Motor neuron (in vitro differentiated cells): Measurements from ENCODE around the gene ABR. TPM values are rescaled to one million over a fixed set of nuclear protein-coding genes. Genes with fewer than 3 reads are reported as not detected.
"Not testable (repeated sequence)": the region's sequence is repeated elsewhere in the genome, so short reads cannot be mapped to it uniquely, and the experiment has no call there.

Source experiments
- ATAC-seq, 8 experiments: fragments of 200-7000 bp; cut with Tn5 transposase; replicated peaks in 6 of 8; 2 replicates each; pipeline ENCODE4 v1.8.0; 2021; ENCODE audit warnings: mild to moderate bottlenecking in 8 of 8, moderate library complexity in 8 of 8
- H3K27ac ChIP-seq, 2 donors: fragments of 250-450 bp; sonication (Bioruptor Pico); 2 replicates each; pipeline ENCODE4 v1.9.0; 2021; ENCODE audit warnings: antibody characterized with exemption in 2 of 2, mild to moderate bottlenecking in 2 of 2, moderate library complexity in 1 of 2
- H3K4me1 ChIP-seq, 2 donors: fragments of 250-450 bp; sonication (Bioruptor Pico); replicated peaks in 1 of 2; 2 replicates each; pipeline ENCODE4 v1.6.1; 2021; ENCODE audit warnings: antibody characterized with exemption in 2 of 2, mild to moderate bottlenecking in 2 of 2, moderate library complexity in 1 of 2
- H3K4me3 ChIP-seq, 5 donors: fragments of 250-450 bp; sonication (Bioruptor Pico); 2 replicates each; pipeline ENCODE4 v1.9.0; 2021; ENCODE audit warnings: antibody characterized with exemption in 5 of 5, mild to moderate bottlenecking in 5 of 5, moderate library complexity in 4 of 5
- WGBS, 10 experiments: fragments of 450-650 bp; shearing (Covaris generic); methylation state at CpG; one replicate each; pipeline ENCODE4 v1.0.0; 2022; 5-methylcytosine and 5-hydroxymethylcytosine counted together
- in situ Hi-C, 9 experiments: fragments of 400-800 bp; cut with MboI; loops; one replicate each; pipeline ENCODE4 v1.15.0; 2021; ENCODE audit warnings: low sequenced_read_pairs in 9 of 9, low pct_unique_long_range_greater_than_20kb in 2 of 9; ENCODE audit not compliant: unreplicated experiment in 9 of 9
- total RNA-seq, 8 experiments: library from RNA; unstranded; fragments of 300-600 nt; gene quantifications; 2 replicates each; pipeline versions ENCODE4 v1.2.3 to v1.2.4, GENCODE V29; 2022

Gene ABR
- total RNA-seq, 8 experiments from 2014 or later, result 21.4 to 87.4 (median 33.1) TPM

DNA sequence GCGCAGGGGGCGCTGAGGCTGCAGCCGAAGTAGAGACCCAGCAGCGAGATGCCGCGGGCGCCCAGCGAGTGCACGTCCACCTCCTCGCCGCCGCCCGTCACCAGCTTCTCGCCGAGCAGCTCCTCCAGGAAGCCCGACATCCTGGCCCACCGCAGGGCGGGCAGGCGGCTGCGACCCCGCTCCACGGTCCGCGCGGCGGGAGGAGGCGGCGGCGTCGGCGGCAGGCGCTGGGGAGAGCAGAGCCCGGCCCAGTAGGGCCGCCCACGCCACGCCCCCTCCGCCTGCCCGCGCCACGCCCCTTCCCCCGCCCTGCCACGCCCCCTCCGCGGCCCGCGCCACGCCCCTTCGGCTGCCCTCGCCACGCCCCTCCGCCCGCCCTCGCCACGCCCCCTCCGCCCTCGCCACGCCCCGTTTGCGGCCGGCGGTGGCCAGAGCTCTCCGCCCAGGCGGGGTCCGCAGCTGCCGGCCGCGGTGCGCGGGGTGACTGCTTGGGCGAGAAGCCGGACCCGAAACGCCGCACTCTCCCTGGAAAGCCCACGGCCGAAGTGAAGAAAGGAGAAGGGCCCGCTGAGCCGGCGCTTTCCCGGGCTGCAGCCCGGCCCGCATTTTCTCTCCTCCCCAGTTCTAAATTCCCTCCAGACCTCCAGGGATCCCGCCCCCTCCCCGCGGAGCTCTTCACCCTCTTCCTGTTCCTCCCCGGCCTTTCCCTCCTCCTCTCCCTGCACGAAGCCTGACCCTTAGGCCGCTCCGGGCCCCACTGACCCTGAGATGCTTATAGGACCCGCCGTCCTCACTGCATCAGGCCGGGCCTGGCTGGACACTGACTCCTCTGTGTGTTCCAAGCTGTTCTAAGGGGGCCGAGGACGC lies 200.0 kb downstream of the ABR start, which contains the start of gene NXN:
NXN (minus strand) TSS at position 238 of the 867 bp plus-strand sequence.
- in situ Hi-C loops, result loop anchor here (5.0 to 25.0 kb wide), 3 partner anchors 185 to 192 kb away; partner anchors contain the start of genes GLOD4 (in 1 of the 9) and MRM3 (in 1 of the 9)
- H3K4me3 ChIP-seq, result peak within 1 kb of the TSS; percentile 60 to 95 (median 84)
- peak; percentile 76 to 88 (median 83) for ATAC-seq
- 10 to 13% methylated on average over 2 to 3 of the region's 94 CpGs; no CpG with 5 or more reads in 8 of the 10 experiments for WGBS, 10 experiments
- peaks cover 6 to 11% of the 10 kb centered on the region in 2 donors for H3K4me1 ChIP-seq
- peak within 1 kb of the TSS; percentile 74 to 86 for H3K27ac ChIP-seq

DNA sequence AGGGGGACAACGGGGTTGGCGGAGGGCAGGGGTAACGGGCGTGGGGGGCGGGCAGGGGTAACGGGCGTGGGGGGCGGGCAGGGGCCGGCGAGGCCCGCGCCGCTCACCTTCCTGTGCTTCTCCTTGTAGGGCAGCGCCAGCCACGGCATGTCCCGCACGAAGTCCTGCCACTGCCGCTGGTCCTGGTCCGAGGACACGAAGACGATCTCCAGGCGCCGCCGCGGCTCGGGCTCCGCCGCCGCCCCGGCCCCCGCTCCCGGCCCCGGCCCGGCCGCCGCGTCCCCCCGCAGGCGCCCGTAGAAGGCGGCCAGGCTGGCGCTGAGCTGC lies 200.6 kb downstream of the ABR start:
- WGBS, 10 experiments, result no CpG with 5 or more reads among the region's 42 CpGs
- ATAC-seq, result peak in 3 of 8 experiments; percentile 17 to 80 (median 59)
- Histone ChIP-seq H3K27ac (peak overlapping the region; percentile 67 to 72), H3K4me1 (peaks cover 6 to 11% of the 10 kb centered on the region in 2 donors), H3K4me3 (peak overlapping the region; percentile 60 to 95 (median 84))
- in situ Hi-C loops, result loop anchor here in 1 of 9 experiments (25.0 kb wide), 1 partner anchor 192 kb away; the partner anchor contains the start of genes GLOD4 and MRM3

DNA sequence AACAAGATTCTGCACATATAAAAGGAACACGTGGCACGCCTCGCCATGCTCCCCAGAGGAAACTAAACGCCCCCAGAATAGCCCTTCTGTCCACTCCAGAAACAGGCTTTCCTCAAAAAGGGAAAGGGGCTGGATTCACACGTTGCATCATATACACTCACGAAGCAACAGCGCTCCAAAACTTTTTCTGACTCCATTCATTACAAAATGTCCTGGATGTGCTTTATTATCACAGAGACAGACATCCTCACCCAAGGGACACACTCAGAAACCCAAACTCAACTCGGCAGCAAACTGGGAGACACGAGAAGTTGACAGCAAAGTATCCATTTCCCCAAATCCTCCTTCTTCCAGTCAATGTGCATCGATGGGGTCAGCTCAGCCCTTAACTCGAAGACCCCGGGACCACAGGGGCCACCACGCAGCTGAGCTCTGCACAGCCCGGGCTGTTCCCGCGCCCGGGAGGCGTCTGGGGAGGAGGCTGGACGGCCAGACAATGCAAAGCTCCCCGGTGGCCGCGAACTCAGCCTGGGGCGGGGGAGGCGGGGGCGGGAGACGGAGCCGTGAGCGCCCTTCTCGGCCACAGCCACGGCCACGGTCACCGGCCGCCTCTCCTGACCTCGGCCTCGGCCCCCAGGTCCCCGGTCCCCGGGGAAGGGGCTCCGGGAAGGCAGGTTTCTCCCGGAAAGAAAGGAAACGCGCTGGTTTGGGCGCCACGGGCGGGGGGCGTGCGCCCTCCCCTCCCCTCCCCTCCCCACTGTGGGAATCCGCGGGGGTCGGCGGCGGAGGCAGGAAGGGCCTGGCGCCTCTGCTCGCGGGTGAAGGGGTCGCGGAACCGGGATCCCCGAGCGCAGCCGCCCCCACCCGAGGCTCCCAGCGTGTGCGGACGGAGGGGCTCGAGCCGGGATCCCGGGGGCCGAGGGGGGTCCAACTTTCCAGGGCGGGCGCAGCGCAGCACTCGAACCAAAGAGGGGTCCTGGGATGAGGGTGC lies 201.4 kb downstream of the ABR start:
- peak overlapping the region; percentile 60 to 95 (median 84) for H3K4me3 ChIP-seq
- ATAC-seq, result peak in 7 of 8 experiments; percentile 6 to 23 (median 17)
- in situ Hi-C loops, result loop anchor here in 1 of 9 experiments (25.0 kb wide), 1 partner anchor 191 kb away; the partner anchor contains the start of genes GLOD4 and MRM3
- H3K4me1 ChIP-seq, result peaks cover 6 to 11% of the 10 kb centered on the region in 2 donors
- 0 to 33% (median 7%) methylated on average over 3 to 7 of the region's 72 CpGs; no CpG with 5 or more reads in 3 of the 10 experiments for WGBS, 10 experiments
- H3K27ac ChIP-seq, result peak overlapping the region; percentile 58 to 78

DNA sequence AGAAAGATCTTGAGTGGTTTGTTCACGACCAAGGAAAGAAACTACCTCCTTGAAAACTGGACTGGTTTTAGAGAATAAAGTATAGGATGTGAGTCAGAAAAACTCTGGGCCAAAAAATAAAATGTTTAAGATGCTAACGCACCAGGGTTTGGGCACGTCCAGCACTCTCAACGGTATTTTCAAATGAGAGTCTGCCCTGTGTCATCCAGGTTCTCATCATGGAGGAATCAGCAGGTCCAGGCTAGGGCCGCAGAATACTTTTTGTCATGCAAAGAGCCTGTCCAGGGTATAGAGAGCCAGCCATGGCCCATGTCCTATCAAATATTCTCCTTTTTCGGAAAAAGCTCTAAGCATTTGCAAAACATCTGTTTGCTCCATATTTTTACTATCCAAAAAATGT lies 202.6 kb downstream of the ABR start:
- no peak for ATAC-seq
- Histone ChIP-seq H3K4me3 (peak overlapping the region; percentile 60 to 95 (median 84)), H3K27ac (peak overlapping the region in 1 of 2 donors; percentile 4), H3K4me1 (peaks cover 6 to 11% of the 10 kb centered on the region in 2 donors)
- WGBS, 10 experiments, result 12 to 84% (median 46%) methylated on average over 1 to 6 of the region's 6 CpGs; no CpG with 5 or more reads in 2 of the 10 experiments
- in situ Hi-C loops, result loop anchor here in 1 of 9 experiments (25.0 kb wide), 1 partner anchor 190 kb away; the partner anchor contains the start of genes GLOD4 and MRM3

DNA sequence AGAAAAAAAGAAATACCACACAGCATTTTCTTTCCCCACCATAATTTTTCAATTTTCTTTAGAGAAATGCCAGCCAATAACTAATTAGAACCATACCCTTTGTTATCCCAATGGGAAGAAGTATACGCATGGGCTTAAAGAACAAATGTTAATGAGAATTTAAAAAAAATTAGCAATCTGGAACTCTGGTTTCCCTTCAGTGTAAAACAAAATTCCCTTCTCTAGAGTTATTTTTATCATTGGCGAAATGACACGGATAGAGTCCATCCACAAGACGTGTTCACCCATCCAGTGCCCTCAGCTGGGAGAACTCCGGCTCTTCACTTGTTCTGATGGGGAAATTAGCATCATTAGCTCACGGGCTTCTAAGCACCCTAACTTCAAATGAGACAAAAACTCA lies 203.5 kb downstream of the ABR start:
- Histone ChIP-seq H3K27ac (no peak overlapping the region), H3K4me3 (no peak overlapping the region), H3K4me1 (peaks cover 6 to 11% of the 10 kb centered on the region in 2 donors)
- in situ Hi-C loops, result loop anchor here in 1 of 9 experiments (25.0 kb wide), 1 partner anchor 189 kb away; the partner anchor contains the start of genes GLOD4 and MRM3
- no peak for ATAC-seq
- WGBS, 10 experiments, result 5 to 88% (median 84%) methylated on average over 3 to 6 of the region's 6 CpGs; no CpG with 5 or more reads in 1 of the 10 experiments

DNA sequence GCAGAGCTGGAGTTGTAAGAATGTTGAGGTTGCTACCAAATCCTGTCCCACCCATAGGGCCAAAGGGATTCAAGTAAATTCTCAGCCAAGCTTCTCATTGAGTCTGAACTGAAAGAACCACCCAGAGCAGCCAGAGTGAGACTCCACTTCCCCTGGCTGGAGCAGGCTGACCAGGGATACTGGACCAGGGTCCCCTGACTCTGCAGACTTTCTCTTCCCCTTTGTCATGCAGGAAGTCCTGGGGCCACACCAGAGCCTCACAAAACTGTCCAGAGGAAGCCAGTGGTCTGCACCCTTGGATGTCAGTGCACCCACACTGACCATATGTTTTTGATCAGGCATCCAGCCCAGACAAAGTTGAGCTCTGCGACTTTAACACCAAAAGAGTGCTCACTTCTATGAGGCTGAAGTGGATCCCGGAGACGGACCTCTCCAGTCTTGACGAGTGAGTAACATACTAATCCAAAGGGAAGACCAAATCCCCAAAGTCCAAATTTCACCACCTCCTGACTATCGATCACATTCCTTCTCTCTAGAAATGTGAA lies 204.3 kb downstream of the ABR start:
- 0 to 100% (median 71%) methylated on average over 1 to 4 of the region's 5 CpGs; no CpG with 5 or more reads in 1 of the 10 experiments for WGBS, 10 experiments
- Histone ChIP-seq H3K27ac (no peak overlapping the region), H3K4me3 (no peak overlapping the region), H3K4me1 (peaks cover 6 to 14% of the 10 kb centered on the region in 2 donors)
- in situ Hi-C loops, result loop anchor here in 1 of 9 experiments (25.0 kb wide), 1 partner anchor 188 kb away; the partner anchor contains the start of genes GLOD4 and MRM3
- ATAC-seq, result no peak

DNA sequence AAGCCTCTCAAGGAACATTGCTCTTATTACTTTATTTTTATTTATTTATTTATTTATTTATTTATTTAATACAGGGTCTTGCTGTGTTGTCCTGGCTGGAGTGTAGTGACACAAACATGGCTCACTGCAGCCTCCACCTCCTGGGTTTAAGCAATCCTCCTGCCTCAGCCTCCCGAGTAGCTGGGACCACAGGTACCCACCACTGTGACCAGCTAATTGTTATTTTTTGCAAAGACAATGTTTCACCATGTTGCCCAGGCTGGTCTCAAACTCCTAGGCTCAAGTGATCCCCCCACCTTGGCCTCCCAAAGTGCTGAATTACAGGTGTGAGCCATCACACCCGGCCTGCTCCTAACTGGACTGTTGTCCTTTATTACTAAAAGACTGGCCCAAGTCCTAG lies 205.0 kb downstream of the ABR start:
- in situ Hi-C loops, result loop anchor here in 1 of 9 experiments (25.0 kb wide), 1 partner anchor 187 kb away; the partner anchor contains the start of genes GLOD4 and MRM3
- not testable (repeated sequence) for H3K4me3 ChIP-seq, H3K27ac ChIP-seq, ATAC-seq
- peaks cover 12 to 16% of the 10 kb centered on the region in 2 donors for H3K4me1 ChIP-seq
- WGBS, 10 experiments, result 52 to 100% (median 100%) methylated on average over 1 to 2 of the region's 2 CpGs; no CpG with 5 or more reads in 5 of the 10 experiments

DNA sequence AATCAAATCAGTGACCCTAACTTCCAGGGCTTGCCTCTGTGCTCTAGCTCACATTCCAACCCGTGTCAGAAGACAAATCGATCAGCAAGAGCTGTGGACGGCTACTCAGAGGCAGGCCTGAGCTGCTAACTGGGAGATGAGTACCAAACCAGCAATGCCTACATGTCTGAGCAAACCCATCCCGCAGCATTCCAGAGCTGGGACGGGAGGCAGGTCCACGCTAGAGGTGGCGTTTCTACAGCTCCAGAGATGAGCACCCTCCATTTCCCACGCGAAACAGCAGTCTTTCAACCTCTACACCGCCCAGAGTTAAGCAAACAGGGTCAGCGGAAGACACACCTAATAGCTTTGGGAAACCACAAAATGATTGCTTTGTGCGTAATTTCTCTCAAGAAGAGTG lies 206.7 kb downstream of the ABR start:
- Histone ChIP-seq H3K4me3 (no peak overlapping the region), H3K27ac (no peak overlapping the region), H3K4me1 (peaks cover 22 to 24% of the 10 kb centered on the region in 2 donors)
- in situ Hi-C loops, result no loop called here
- WGBS, 10 experiments, result 80 to 100% (median 98%) methylated on average over 1 to 9 of the region's 12 CpGs; no CpG with 5 or more reads in 2 of the 10 experiments
- no peak for ATAC-seq

DNA sequence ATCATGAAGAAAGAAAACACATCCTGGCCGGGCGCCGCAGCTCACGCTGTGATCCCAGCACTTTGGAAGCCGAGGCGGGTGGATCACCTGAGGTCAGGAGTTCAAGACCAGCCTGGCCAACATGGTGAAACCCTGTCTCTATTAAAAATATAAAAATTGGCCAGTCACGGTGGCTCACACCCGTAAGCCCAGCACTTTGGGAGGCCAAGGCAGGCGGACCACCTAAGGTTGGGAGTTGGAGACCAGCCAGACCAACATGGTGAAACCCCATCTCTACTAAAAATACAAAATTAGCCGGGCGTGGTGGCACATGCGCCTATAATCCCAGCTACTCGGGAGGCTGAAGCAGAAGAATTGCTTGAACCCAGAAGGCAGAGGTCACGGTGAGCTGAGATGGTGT lies 207.9 kb downstream of the ABR start:
- H3K27ac ChIP-seq, ATAC-seq, H3K4me3 ChIP-seq, in situ Hi-C loops: not testable (repeated sequence)
- 86 to 100% (median 95%) methylated on average over 2 to 8 of the region's 14 CpGs; no CpG with 5 or more reads in 3 of the 10 experiments for WGBS, 10 experiments
- H3K4me1 ChIP-seq, result peaks cover 19 to 24% of the 10 kb centered on the region in 2 donors

DNA sequence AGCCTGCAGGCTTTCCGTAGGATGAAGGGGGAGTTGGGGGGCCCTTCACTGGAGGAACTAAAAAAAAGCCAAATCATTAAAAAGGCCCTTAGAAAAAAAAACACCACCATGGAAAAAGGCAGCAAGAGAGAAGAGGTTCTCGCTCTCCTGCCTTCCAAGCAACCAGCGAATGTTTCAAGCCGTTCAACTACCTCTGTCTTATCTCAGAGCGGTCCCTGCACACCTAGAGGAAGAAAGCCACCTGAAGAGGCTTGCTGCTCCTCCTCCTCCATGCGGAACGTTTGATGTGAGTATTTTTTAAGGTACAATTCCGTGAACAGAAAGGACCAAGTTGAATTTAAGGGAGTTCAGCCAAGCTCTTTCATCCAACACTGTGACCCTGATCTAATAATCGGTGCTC lies 209.4 kb downstream of the ABR start:
- in situ Hi-C loops, result no loop called here

DNA sequence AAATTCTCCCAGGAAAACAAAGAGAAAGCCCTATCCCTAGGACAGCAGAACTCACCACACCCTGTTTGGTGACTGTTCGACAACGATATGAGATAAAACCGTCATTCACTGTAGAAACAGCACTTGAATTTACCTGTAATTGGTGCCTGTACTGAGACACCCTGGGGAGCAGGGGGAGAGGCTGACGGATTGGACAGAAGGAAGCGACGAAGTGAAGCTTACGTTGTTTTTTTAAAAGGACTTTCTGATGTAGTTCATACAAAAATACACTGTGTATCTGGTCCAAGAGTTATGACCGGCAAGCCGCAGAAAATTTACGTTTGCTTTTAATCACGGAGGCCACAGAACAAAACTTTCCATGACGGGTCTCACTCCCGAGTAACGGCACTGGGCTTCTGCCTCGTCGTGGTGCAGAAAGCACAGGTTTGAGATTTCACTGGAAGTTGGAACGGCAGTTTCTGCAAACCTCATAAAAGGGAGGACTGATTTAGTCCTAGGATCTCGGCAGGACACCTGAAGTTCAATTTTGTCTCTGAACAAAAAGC lies 209.9 kb downstream of the ABR start:
- in situ Hi-C loops, result loop anchor here in 1 of 9 experiments (10.0 kb wide), 1 partner anchor 165 kb away; no protein-coding TSS in a partner anchor
- peak in 5 of 8 experiments; percentile 26 to 57 (median 35) for ATAC-seq
- H3K4me1 ChIP-seq, result peaks cover 25 to 26% of the 10 kb centered on the region in 2 donors
- H3K27ac ChIP-seq, result peak overlapping the region; percentile 31 to 34
- H3K4me3 ChIP-seq, result no peak overlapping the region
- 0 to 88% (median 68%) methylated on average over 4 to 18 of the region's 18 CpGs for WGBS, 10 experiments

More for the DNA sequence above, 209.4 kb downstream of the ABR start:
- peak overlapping the region in 1 of 2 donors; percentile 34 for H3K27ac ChIP-seq
- H3K4me1 ChIP-seq, result peaks cover 20 to 22% of the 10 kb centered on the region in 2 donors
- 29 to 88% (median 77%) methylated on average over 1 to 7 of the region's 9 CpGs; no CpG with 5 or more reads in 1 of the 10 experiments for WGBS, 10 experiments
- no peak overlapping the region for H3K4me3 ChIP-seq
- ATAC-seq, result peak in 1 of 8 experiments; percentile 3
